Measurements from ENCODE around the gene ABI3BP.

GRCh38 chr3:100850701-100851100, 142.5 kb downstream of the ABI3BP start:
- TF ChIP-seq CTCF (IDR thresholded peaks at IDR 0.05; ENCODE audit: low read length), result no peak
- no peak for TF ChIP-seq EZH2phosphoT487 (IDR thresholded peaks at IDR 0.05; ENCODE audit: low read length)

Measured in MM.1S (cell line).